GM12875 (cell line): ENCODE results near the gene CDC42BPB.

Source experiments
- H3K4me3 ChIP-seq: one replicate; pipeline ENCODE4 v1.5.1; 2011; ENCODE audit warnings: low read depth, low read length, control low read depth
- TF ChIP-seq, protein P1 (sequence below): IDR thresholded peaks from 2 replicates; pipeline ENCODE4 v1.5.1; 2011; ENCODE audit warnings: low read depth, mild to moderate bottlenecking, control low read depth, inconsistent platforms, low read length, moderate library complexity, borderline replicate concordance; ENCODE audit not compliant: insufficient read depth

The CDC42BPB gene

DNA sequence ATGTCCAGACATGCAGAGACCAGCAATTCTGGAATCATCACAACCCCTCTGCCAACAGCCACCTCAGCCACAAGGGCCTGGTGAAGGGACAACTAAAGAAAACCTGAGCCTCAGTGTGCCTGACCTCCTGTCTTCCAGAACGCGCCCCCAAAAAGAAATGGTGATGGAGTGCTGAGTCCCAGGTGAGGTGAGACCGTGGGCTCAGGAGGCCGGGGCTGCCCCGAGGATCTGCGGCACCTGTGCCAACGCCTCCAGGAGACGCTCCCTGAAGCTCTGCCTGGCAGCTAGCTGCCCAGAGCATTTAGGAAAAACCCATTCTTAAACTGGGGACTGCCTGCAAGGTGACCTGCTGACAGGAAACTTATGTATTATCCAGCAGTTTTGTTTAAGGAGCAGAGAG is 51.2 kb downstream of the CDC42BPB start:
- TF ChIP-seq, protein P1, sequence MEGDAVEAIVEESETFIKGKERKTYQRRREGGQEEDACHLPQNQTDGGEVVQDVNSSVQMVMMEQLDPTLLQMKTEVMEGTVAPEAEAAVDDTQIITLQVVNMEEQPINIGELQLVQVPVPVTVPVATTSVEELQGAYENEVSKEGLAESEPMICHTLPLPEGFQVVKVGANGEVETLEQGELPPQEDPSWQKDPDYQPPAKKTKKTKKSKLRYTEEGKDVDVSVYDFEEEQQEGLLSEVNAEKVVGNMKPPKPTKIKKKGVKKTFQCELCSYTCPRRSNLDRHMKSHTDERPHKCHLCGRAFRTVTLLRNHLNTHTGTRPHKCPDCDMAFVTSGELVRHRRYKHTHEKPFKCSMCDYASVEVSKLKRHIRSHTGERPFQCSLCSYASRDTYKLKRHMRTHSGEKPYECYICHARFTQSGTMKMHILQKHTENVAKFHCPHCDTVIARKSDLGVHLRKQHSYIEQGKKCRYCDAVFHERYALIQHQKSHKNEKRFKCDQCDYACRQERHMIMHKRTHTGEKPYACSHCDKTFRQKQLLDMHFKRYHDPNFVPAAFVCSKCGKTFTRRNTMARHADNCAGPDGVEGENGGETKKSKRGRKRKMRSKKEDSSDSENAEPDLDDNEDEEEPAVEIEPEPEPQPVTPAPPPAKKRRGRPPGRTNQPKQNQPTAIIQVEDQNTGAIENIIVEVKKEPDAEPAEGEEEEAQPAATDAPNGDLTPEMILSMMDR: no peak
- no peak overlapping the region for H3K4me3 ChIP-seq

DNA sequence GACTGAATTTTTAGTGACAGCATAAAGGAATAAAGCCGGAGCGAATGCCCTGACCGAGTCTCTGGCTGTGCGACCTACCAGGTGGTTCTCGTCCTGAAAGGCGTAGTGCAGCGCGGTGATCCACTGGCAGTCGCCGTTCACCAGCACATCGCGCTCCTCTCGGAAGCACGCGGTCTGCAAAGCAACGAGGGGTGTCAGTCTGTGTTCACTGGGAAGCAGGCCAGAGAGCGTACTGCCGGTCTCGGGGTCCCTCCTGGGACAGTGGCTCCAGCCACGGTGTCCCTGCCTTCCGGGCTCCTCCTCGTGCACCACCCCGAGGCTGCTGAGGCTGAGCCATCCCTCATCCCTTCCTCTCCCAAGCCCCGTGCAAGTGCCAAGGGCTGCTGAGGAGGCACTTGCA is 53.5 kb downstream of the CDC42BPB start:
- TF ChIP-seq, protein P1: no peak
- H3K4me3 ChIP-seq: no peak overlapping the region

GRCh38 chr14:103003351-103003615 is 54.1 kb downstream of the CDC42BPB start:
- no peak overlapping the region for H3K4me3 ChIP-seq
- TF ChIP-seq, protein P1: no peak

DNA sequence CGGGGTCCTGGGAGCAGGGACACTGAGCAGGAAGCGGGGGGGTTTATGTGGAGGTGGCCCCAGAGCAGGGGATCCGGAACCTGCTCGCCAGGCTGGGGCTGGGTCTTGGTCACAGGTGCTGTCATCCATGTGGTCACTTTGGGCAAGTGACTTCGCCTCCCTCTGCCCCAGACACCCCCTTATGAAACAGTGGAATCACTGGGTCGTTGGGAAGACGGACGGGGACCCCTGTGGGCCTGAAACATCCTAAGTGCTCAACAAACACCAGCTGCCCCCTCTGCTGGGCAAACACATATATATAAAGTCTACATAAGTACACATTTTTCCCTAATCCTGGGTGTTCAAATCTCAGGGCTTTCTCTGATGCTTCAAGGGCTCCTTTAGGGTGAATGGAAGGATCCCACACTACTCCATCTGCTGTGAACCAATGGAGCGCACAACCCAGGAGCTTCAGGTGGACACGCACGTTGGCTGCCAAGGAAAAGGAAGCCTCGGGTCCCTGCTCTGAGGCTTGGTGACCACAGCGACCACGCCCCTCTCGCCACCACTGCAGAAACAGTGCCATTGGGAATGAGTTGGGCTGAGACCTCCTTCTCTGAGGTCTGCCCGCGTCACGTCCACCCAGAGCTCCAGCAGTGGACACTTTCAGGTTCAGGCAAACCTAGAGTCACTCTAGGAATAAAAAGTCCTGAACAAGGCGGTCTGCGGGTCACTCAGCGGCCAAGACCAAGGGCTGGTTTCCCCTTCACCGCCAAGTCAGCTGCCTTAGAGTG is 54.6 kb downstream of the CDC42BPB start:
- no peak overlapping the region for H3K4me3 ChIP-seq
- TF ChIP-seq, protein P1: 0 out of 2 replicates have a peak, but pooled peaks have one; percentile 9

DNA sequence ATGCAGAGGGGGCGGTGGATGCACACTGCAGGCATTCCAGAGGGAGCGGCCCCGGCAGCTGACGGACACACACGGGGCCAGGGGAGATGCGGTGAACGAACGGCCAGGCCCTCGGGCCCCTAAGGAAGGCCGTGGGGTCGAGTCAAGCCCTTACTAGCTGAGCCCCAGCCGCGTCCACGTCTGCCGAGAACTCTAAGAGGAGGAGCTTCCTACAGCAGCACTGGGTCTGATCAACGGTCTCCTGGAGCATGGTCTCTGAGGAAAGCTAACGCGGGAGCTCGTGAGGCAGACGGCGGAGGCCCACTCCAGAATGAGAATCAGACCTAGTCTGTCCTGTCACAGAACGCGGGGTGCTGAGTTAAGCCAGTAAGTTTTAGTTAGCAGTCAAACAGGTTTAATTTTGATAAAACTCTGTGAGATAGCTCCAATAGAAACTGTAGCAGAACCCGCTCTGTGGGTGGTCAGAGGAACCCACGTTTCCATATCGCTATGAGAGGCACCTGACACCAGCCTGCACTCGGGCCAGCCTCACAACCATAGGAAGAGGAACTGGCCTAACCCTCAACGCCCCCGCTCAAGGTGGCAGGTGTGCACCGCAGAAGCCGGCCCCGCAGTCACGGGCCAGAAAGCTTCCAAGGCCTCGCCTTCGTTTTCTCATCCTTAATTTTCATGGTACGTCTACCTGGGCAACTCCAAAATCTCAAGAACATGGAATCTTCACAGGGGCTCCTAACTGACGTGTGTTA is 55.5 kb downstream of the CDC42BPB start:
- no peak overlapping the region for H3K4me3 ChIP-seq
- TF ChIP-seq, protein P1: no peak

DNA sequence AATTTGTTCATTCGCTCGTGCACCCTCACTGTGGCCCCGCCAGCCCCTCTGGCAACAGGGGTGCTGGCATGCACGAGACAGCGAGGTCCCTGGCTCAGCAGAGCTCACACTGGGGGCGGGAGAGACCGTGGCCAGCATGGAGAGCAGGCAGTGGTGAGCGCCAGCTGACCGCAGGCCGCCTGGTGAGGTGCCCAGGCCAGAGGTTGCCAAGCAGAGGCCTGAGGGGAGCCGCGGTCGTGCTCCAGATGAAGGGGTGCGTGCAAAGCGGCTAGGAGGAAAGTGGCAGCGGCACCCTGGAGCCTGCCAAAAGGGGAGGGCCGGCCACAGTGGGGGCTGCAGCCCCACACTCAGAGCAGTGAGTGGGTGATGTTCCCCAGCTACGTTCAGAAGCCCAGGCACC is 56.1 kb downstream of the CDC42BPB start:
- H3K4me3 ChIP-seq: no peak overlapping the region
- TF ChIP-seq, protein P1: no peak

DNA sequence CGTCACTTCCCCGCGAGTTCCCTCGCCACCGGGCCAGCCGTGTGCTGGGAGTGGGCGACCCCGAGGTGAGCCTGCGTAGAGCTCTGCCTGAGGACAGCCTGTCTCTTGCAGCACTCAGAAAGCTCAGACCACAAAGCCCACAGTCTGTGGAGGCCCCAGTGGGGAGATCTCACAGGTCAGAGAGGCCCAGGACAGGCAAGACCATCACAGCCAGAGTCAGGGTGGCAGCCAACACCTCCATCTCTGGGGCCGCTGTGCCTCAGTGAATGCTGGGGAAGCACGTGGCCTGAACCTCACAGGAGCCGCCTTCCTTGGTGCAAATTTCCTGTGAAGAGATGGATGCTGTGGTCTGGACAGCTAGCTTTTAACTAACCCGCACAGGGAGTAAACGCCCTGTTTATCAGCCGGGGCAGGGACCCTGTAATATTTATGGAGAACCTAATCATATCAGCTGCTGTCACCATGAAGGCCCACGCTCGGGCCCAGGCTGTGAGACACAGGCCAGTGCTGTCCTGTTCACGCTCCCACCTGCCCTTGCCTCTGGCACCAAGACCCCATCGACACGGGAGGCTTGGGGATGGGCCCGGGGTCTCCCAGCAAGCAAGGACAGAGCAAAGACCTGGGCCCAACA is 56.9 kb downstream of the CDC42BPB start:
- TF ChIP-seq, protein P1: no peak
- no peak overlapping the region for H3K4me3 ChIP-seq
